ENCODE measurements around the gene OGFR.

Gene OGFR

GRCh38 chr20:62801284-62802010 lies 3.2 kb upstream of the OGFR start:
- no peak for DNase-seq (ENCODE audit: low spot score)

GRCh38 chr20:62802026-62802712 lies 2.5 kb upstream of the OGFR start:
- no peak for DNase-seq (ENCODE audit: low spot score)

- no peak for DNase-seq (ENCODE audit: low spot score)
Measured at GRCh38 chr20:62804021-62804626, 511 bp upstream of the OGFR start.

GRCh38 chr20:62805155-62805710 lies 598 bp downstream of the OGFR start:
- peak; percentile 71 for DNase-seq (ENCODE audit: low spot score)

- no peak for DNase-seq (ENCODE audit: low spot score)
Measured at GRCh38 chr20:62805711-62806382, 1.2 kb downstream of the OGFR start.

GRCh38 chr20:62806383-62807050 lies 1.9 kb downstream of the OGFR start:
- DNase-seq (ENCODE audit: low spot score) = no peak

- no peak for DNase-seq (ENCODE audit: low spot score)
Measured at GRCh38 chr20:62807444-62808210, 3.0 kb downstream of the OGFR start.

- DNase-seq (ENCODE audit: low spot score) = peak; percentile 88
Measured at GRCh38 chr20:62808211-62808865, 3.7 kb downstream of the OGFR start.

GRCh38 chr20:62809530-62810428 lies 5.1 kb downstream of the OGFR start:
- DNase-seq (ENCODE audit: low spot score) = no peak

- DNase-seq (ENCODE audit: low spot score) = no peak
Measured at GRCh38 chr20:62811320-62811719, 6.7 kb downstream of the OGFR start.

- no peak for DNase-seq (ENCODE audit: low spot score)
Measured at GRCh38 chr20:62811720-62812119, 7.1 kb downstream of the OGFR start.

GRCh38 chr20:62812181-62812906 lies 7.7 kb downstream of the OGFR start:
- DNase-seq (ENCODE audit: low spot score) = no peak

GRCh38 chr20:62812907-62813200 lies 8.2 kb downstream of the OGFR start:
- no peak for DNase-seq (ENCODE audit: low spot score)

- DNase-seq (ENCODE audit: low spot score) = no peak
Measured at GRCh38 chr20:62813588-62813987, 9.0 kb downstream of the OGFR start.

- no peak for DNase-seq (ENCODE audit: low spot score)
Measured at GRCh38 chr20:62814060-62814708, 9.5 kb downstream of the OGFR start.

- no peak for DNase-seq (ENCODE audit: low spot score)
Measured at GRCh38 chr20:62814709-62815065, 10.1 kb downstream of the OGFR start.

- no peak for DNase-seq (ENCODE audit: low spot score)
Measured at GRCh38 chr20:62815066-62815991, 10.7 kb downstream of the OGFR start.
